ENCODE results near the gene ZCCHC14.
"Not testable (repeated sequence)": the region's sequence is repeated elsewhere in the genome, so short reads cannot be mapped to it uniquely, and the experiment has no call there.

The ZCCHC14 gene

GRCh38 chr16:87507351-87508069 is 14.7 kb upstream of the ZCCHC14 start:
- TF ChIP-seq, protein P1, sequence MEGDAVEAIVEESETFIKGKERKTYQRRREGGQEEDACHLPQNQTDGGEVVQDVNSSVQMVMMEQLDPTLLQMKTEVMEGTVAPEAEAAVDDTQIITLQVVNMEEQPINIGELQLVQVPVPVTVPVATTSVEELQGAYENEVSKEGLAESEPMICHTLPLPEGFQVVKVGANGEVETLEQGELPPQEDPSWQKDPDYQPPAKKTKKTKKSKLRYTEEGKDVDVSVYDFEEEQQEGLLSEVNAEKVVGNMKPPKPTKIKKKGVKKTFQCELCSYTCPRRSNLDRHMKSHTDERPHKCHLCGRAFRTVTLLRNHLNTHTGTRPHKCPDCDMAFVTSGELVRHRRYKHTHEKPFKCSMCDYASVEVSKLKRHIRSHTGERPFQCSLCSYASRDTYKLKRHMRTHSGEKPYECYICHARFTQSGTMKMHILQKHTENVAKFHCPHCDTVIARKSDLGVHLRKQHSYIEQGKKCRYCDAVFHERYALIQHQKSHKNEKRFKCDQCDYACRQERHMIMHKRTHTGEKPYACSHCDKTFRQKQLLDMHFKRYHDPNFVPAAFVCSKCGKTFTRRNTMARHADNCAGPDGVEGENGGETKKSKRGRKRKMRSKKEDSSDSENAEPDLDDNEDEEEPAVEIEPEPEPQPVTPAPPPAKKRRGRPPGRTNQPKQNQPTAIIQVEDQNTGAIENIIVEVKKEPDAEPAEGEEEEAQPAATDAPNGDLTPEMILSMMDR (IDR thresholded peaks at IDR 0.05; ENCODE audit: low read depth, low read length, missing control alignments) = no peak
- DNase-seq (ENCODE audit: low read depth) = no peak
- H3K4me3 ChIP-seq (ENCODE audit: low read depth, low read length) = no peak overlapping the region
- in situ Hi-C loops (cut with HindIII; ENCODE audit: low sequenced_read_pairs) = no loop called here

- no peak for DNase-seq (ENCODE audit: low read depth)
- no peak overlapping the region for H3K4me3 ChIP-seq (ENCODE audit: low read depth, low read length)
- TF ChIP-seq, protein P1 (IDR thresholded peaks at IDR 0.05; ENCODE audit: low read depth, low read length, missing control alignments) = no peak
- in situ Hi-C loops (cut with HindIII; ENCODE audit: low sequenced_read_pairs) = no loop called here
Observed at GRCh38 chr16:87506423-87507350, 13.9 kb upstream of the ZCCHC14 start.

- in situ Hi-C loops (cut with HindIII; ENCODE audit: low sequenced_read_pairs) = no loop called here
- TF ChIP-seq, protein P1 (IDR thresholded peaks at IDR 0.05; ENCODE audit: low read depth, low read length, missing control alignments) = no peak
- no peak for DNase-seq (ENCODE audit: low read depth)
Observed at GRCh38 chr16:87505834-87506233, 13.0 kb upstream of the ZCCHC14 start.

DNA sequence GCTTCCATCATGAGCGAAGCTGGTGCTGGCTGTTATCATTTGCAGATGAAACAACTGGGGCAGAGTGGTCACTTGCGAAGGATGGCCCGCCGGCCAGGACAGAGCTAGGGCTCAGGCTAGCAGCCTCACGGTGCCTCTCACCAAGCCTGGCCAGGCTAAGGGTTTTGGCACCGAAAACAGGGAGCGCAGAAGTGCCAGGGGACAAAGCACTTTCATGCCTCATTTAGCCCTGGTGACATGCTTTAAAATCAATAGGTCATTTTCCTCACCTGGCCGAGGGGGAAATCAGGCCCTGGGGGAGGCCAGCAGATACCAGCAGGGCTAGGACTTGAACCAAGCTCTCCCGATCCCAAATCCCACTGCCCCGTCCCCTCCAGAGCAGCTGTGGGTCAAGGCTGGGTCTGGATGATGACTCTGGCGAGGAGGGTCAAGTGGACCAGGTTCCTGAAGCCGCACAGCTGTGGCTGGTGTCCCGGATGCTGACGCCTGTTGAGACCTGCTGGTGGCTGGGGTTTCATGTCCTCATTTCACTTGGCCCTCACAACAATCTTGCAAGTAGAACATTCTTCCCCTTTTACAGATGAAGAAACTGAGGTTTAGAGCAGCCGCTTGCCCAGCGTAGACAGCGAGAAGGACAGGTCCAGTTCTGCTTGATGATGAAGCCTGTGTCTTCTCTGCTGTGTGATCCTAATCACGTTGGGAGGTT is 10.6 kb upstream of the ZCCHC14 start:
- H3K4me3 ChIP-seq (ENCODE audit: low read depth, low read length); DNase-seq (ENCODE audit: low read depth); in situ Hi-C loops (cut with HindIII; ENCODE audit: low sequenced_read_pairs): not testable (repeated sequence)

More at GRCh38 chr16:87505834-87506233, 13.0 kb upstream of the ZCCHC14 start:
- no peak overlapping the region for H3K4me3 ChIP-seq (ENCODE audit: low read depth, low read length)

DNA sequence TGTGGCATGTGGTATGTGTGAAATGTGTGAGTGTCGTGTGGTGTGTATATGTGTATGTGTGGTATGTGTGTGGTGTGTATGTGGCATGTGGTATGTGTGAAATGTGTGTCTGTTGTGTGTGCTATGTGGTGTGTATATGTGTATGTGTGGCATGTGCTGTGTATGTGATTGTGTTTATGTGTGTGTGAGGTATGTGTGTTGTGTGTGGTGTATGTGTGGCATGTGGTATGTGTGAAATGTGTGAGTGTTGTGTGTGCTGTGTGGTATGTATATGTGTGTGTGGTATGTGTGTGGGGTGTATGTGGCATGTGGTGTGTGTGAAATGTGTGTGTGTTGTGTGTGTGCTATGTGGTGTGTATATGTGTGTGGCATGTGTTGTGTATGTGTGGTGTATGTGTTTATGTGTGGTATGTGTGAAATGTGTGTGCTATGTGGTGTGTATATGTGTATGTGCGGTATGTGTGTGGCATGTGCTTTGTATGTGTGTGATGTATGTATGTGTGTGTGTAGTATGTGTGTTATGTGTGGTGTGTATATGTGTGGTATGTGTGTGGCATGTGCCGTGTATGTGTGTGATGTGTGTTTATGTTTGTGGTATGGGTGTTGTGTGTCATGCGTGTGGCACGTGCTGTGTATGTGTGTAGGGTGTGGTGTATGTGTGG is 9.6 kb upstream of the ZCCHC14 start:
- no peak for DNase-seq (ENCODE audit: low read depth)
- TF ChIP-seq, protein P1 (IDR thresholded peaks at IDR 0.05; ENCODE audit: low read depth, low read length, missing control alignments) = no peak

DNA sequence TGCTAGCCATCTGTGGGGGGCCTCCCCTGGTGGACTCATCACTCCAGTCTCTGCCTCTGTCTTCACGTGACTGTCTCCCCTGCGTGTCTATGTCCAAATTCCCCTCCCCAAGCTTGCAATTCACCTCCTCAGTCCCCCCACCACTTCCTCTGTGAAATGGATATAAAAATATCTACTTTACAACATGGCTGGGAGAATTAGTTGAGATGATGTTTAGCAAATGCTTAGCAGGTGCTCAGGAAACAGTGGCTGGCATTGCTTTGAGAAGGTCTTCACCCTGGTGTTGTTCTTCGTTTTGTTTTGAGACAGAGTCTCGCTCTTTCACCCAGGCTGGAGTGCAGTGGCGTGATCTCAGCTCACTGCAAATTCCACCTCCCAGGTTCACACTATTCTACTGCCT is 8.3 kb upstream of the ZCCHC14 start:
- H3K4me3 ChIP-seq (ENCODE audit: low read depth, low read length) = no peak overlapping the region
- no peak for DNase-seq (ENCODE audit: low read depth)
- TF ChIP-seq, protein P1 (IDR thresholded peaks at IDR 0.05; ENCODE audit: low read depth, low read length, missing control alignments) = no peak

More for the DNA sequence above, 9.6 kb upstream of the ZCCHC14 start:
- in situ Hi-C loops (cut with HindIII; ENCODE audit: low sequenced_read_pairs) = no loop called here
- no peak overlapping the region for H3K4me3 ChIP-seq (ENCODE audit: low read depth, low read length)

More for the DNA sequence above, 8.3 kb upstream of the ZCCHC14 start:
- in situ Hi-C loops (cut with HindIII; ENCODE audit: low sequenced_read_pairs) = no loop called here
